ENCODE measurements around the gene GABRR3. TPM values are rescaled to one million over a fixed set of nuclear protein-coding genes. Genes with fewer than 3 reads are reported as not detected.

GABRR3 gene
- total and polyA plus RNA-seq, 2 experiments from 2014 or later: not detected

- no peak for TF ChIP-seq JUNB (IDR thresholded peaks at IDR 0.05; ENCODE audit: unreplicated experiment)
- TF ChIP-seq REST (IDR thresholded peaks at IDR 0.05; ENCODE audit: unreplicated experiment): no peak
- no peak for TF ChIP-seq CTCF (conservative IDR thresholded peaks at IDR 0.05; ENCODE audit: low read depth in 2 of 2)
- TF ChIP-seq EZH2phosphoT487 (IDR thresholded peaks at IDR 0.05; ENCODE audit: unreplicated experiment): no peak
- no peak for TF ChIP-seq ETS1 (IDR thresholded peaks at IDR 0.05)
- no peak for TF ChIP-seq ZNF114 (CRISPR knock-in tag; IDR thresholded peaks at IDR 0.05)
- TF ChIP-seq ZNF331 (CRISPR knock-in tag; IDR thresholded peaks at IDR 0.05; ENCODE audit: low read depth): no peak
Measured at GRCh38 chr3:97958796-97959195, 76.3 kb downstream of the GABRR3 start (continued).

GRCh38 chr3:97958396-97958795 lies 76.7 kb downstream of the GABRR3 start:
- Histone ChIP-seq H3K79me2 (replicated peaks; ENCODE audit: insufficient read depth) (no peaks in the 10 kb centered on the region), H3K27ac (ENCODE audit: low read depth) (no peak overlapping the region), H3K9me2 (ENCODE audit: insufficient read depth) (no peaks in the 10 kb centered on the region), H4K20me1 (replicated peaks; ENCODE audit: insufficient read depth) (no peaks in the 10 kb centered on the region), H3K36me3 (ENCODE audit: insufficient read depth) (no peaks in the 10 kb centered on the region; the same call in 1 of the 2 replicates), H3K4me3 (no peak overlapping the region), H3K4me1 (ENCODE audit: insufficient read depth) (no peaks in the 10 kb centered on the region), H3K27me3 (ENCODE audit: insufficient read depth) (no peaks in the 10 kb centered on the region), H3F3A (replicated peaks; ENCODE audit: low read depth) (no peaks in the 10 kb centered on the region), H2AFZ (no peak overlapping the region), H3K4me2 (no peak overlapping the region)
- H3K9me3 Mint-ChIP-seq: no peaks in the 10 kb centered on the region
- DNase-seq (ENCODE audit: low spot score) (no peak), ATAC-seq (no peak)
- H3K27me3 Mint-ChIP-seq (ENCODE audit: insufficient read depth, low read depth, poor library complexity): no peaks in the 10 kb centered on the region
- no peak overlapping the region for H3K4me3 Mint-ChIP-seq
- no peaks in the 10 kb centered on the region; the same call in 1 of the 3 replicates for H3K36me3 Mint-ChIP-seq (ENCODE audit: low read depth)
- H3K4me1 Mint-ChIP-seq: peaks cover 6% of the 10 kb centered on the region; the same call in 2 of the 3 replicates
- H3K27ac Mint-ChIP-seq: no peak overlapping the region
- TF ChIP-seq EZH2phosphoT487 (IDR thresholded peaks at IDR 0.05; ENCODE audit: unreplicated experiment) (no peak), ETS1 (IDR thresholded peaks at IDR 0.05) (no peak), JUNB (IDR thresholded peaks at IDR 0.05; ENCODE audit: unreplicated experiment) (no peak), ZNF331 (CRISPR knock-in tag; IDR thresholded peaks at IDR 0.05; ENCODE audit: low read depth) (no peak), CREB1 (CRISPR knock-in tag; IDR thresholded peaks at IDR 0.05; ENCODE audit: low read depth) (no peak), REST (IDR thresholded peaks at IDR 0.05; ENCODE audit: unreplicated experiment) (no peak), EZH2 (IDR thresholded peaks at IDR 0.05; ENCODE audit: low read depth, unreplicated experiment) (no peak), STAT1 (IDR thresholded peaks at IDR 0.05; ENCODE audit: unreplicated experiment) (no peak)

All from GM23338 (cell line).